Endothelial cell of umbilical vein (primary cell): ENCODE measurements around the gene MAGI1. TPM values are rescaled to one million over a fixed set of nuclear protein-coding genes. Genes with fewer than 3 reads are reported as not detected.

Experiments used
- BruUV-seq: library from RNA; stranded (reverse); fragments of 400-500 nt; replicated peaks from 2 replicates; lab custom pipeline; 2021; lab: Mats Ljungman, UMichigan
- CTCF ChIA-PET: fragments of 300-600, 350-600 bp; sonication (Branson Sonifier 250); formaldehyde crosslinking; loops from one replicate; lab custom pipeline; 2021; ENCODE audit warnings: antibody characterized with exemption, inconsistent platforms; lab: Charles Lee
- POLR2A ChIA-PET: fragments of 300-600, 350-600 bp; sonication (Branson Sonifier 250); formaldehyde crosslinking; loops from one replicate; lab custom pipeline; 2021; ENCODE audit warnings: antibody characterized with exemption, inconsistent platforms; lab: Charles Lee
- DNase-seq: peaks from one replicate; pipeline ENCODE4 v3.0.0-alpha.2; 2011; ENCODE audit warnings: low read depth, low spot score
- FAIRE-seq: peaks from 2 replicates; lab custom pipeline; 2011; peaks lifted over from hg19 to GRCh38; lab: Jason Lieb, UNC
- H2AFZ ChIP-seq: 2 replicates; pipeline ENCODE4 v1.6.0; 2012; ENCODE audit warnings: low read depth, low read length, control low read depth, inconsistent platforms
- H3K27ac ChIP-seq: 2 replicates; pipeline ENCODE4 v1.5.1; 2011; ENCODE audit warnings: low read depth, mild to moderate bottlenecking, control low read depth, low read length, moderate library complexity; ENCODE audit not compliant: insufficient read depth
- H3K27me3 ChIP-seq, 2 experiments: 2 replicates each; pipeline versions ENCODE4 v1.6.0 to v1.6.1; 2011; ENCODE audit warnings: low read length in 2 of 2, mixed read lengths in 1 of 2; ENCODE audit not compliant: control insufficient read depth in 2 of 2, insufficient read depth in 2 of 2
- H3K36me3 ChIP-seq, 2 experiments: 2 replicates in 1 of 2; 3 replicates in 1 of 2; pipeline ENCODE4 v1.5.1; 2011; ENCODE audit warnings: low read length in 2 of 2, mild to moderate bottlenecking in 1 of 2, moderate library complexity in 1 of 2; ENCODE audit not compliant: control insufficient read depth in 2 of 2, insufficient read depth in 2 of 2; ENCODE audit errors: extremely low read depth in 1 of 2
- H3K4me1 ChIP-seq: 3 replicates; pipeline ENCODE4 v1.5.1; 2011; ENCODE audit warnings: mild to moderate bottlenecking, low read length; ENCODE audit not compliant: control insufficient read depth, insufficient read depth; ENCODE audit errors: extremely low read depth
- H3K4me2 ChIP-seq: 2 replicates; pipeline ENCODE4 v1.6.1; 2011; ENCODE audit warnings: low read length, control low read depth, mixed read lengths; ENCODE audit not compliant: insufficient read depth
- H3K4me3 ChIP-seq, 3 experiments: fragments of 200-600 bp in 1 of 3; sonication (generic), shearing (Covaris generic) in 1 of 3; replicated peaks in 1 of 3; 2 replicates each; pipeline ENCODE4 v1.5.1; 2011 to 2016; ENCODE audit warnings: control low read depth in 3 of 3, low read length in 3 of 3, mild to moderate bottlenecking in 2 of 3, inconsistent platforms in 1 of 3, low read depth in 1 of 3, moderate library complexity in 1 of 3; ENCODE audit not compliant: insufficient read depth in 1 of 3
- H3K79me2 ChIP-seq: 2 replicates; pipeline ENCODE4 v1.6.0; 2012; ENCODE audit warnings: low read length, inconsistent platforms; ENCODE audit not compliant: control insufficient read depth, insufficient read depth
- H3K9ac ChIP-seq: replicated peaks from 2 replicates; pipeline ENCODE3; 2011; ENCODE audit warnings: low read length, control low read depth; ENCODE audit not compliant: insufficient read depth; ENCODE audit errors: extremely low read depth
- H3K9me1 ChIP-seq: replicated peaks from 3 replicates; pipeline ENCODE4 v1.6.0; 2011; ENCODE audit warnings: mild to moderate bottlenecking, low read length; ENCODE audit not compliant: control insufficient read depth, insufficient read depth; ENCODE audit errors: extremely low read depth
- H3K9me3 ChIP-seq: replicated peaks from 2 replicates; pipeline ENCODE4 v1.5.1; 2012; ENCODE audit warnings: low read length, inconsistent platforms; ENCODE audit not compliant: control insufficient read depth, insufficient read depth
- H4K20me1 ChIP-seq: replicated peaks from 2 replicates; pipeline ENCODE3; 2011; ENCODE audit warnings: mild to moderate bottlenecking, low read length; ENCODE audit not compliant: control insufficient read depth, insufficient read depth; ENCODE audit errors: extremely low read depth
- EZH2 ChIP-seq: IDR thresholded peaks from 2 replicates; pipeline ENCODE4 v1.6.1; 2012; ENCODE audit warnings: borderline replicate concordance, low read depth, mild to moderate bottlenecking, moderate library complexity, low read length, inconsistent platforms; ENCODE audit not compliant: severe bottlenecking
- FOS ChIP-seq: IDR thresholded peaks from 2 replicates; pipeline ENCODE4 v1.6.1; 2011; ENCODE audit warnings: mild to moderate bottlenecking, low read length, moderate library complexity, borderline replicate concordance; ENCODE audit not compliant: insufficient read depth
- GATA2 ChIP-seq: IDR thresholded peaks from 2 replicates; pipeline ENCODE4 v1.7.0; 2011; ENCODE audit warnings: low read depth, mild to moderate bottlenecking, moderate library complexity, mixed read lengths, low read length; ENCODE audit not compliant: insufficient read length, insufficient read depth
- JUN ChIP-seq: IDR thresholded peaks from 2 replicates; pipeline ENCODE4 v1.6.1; 2011; ENCODE audit warnings: borderline replicate concordance, low read depth; ENCODE audit not compliant: insufficient read length, insufficient read depth
- MAX ChIP-seq: IDR thresholded peaks from 2 replicates; pipeline ENCODE4 v1.6.1; 2011; ENCODE audit not compliant: insufficient read depth, insufficient read length
- MYC ChIP-seq: IDR thresholded peaks from one replicate; pipeline ENCODE4 v1.6.1; 2011; ENCODE audit warnings: mild to moderate bottlenecking, low read depth, low read length
- POLR2A ChIP-seq: IDR thresholded peaks from 2 replicates; pipeline ENCODE4 v1.6.1; 2012; ENCODE audit warnings: low read depth, mild to moderate bottlenecking, control low read depth, low read length
- POLR2AphosphoS5 ChIP-seq: IDR thresholded peaks from 2 replicates; pipeline ENCODE4 v1.6.1; 2012; ENCODE audit warnings: low read depth, mild to moderate bottlenecking, control low read depth, low read length, moderate library complexity; ENCODE audit not compliant: insufficient read depth
- dilution Hi-C: fragments of 300-500 bp; cut with MboI; formaldehyde crosslinking; loops from one replicate; pipeline ENCODE4 v1.15.0; 2019; ENCODE audit warnings: low sequenced_read_pairs; ENCODE audit not compliant: extremely low pct_ligation_motif_present
- intact Hi-C: fragments of 100-400 bp; cut with micrococcal nuclease; formaldehyde crosslinking; loops from one replicate; pipeline ENCODE4 v1.10.0; 2022
- polyA plus RNA-seq, 4 experiments: library from polyadenylated mRNA; depleted of rRNA in 3 of 4; stranded (reverse) in 3 of 4; unstranded in 1 of 4; fragments of >200 nt; gene quantifications; 2 replicates each; pipeline versions ENCODE4 v1.2.1 to v1.2.3, GENCODE V29; 2011 to 2012; ENCODE audit warnings: missing spikeins in 1 of 4
- total RNA-seq: library from RNA; stranded (reverse); gene quantifications from 2 replicates; pipeline ENCODE4 v1.2.3, GENCODE V29; 2021
- TF ChIP-seq, protein P1 (sequence below), 2 donors: IDR thresholded peaks; 1 replicate in 1 of 2; 2 replicates in 1 of 2; pipeline ENCODE4 v1.5.1; 2011; ENCODE audit warnings: low read length in 2 of 2, mild to moderate bottlenecking in 2 of 2, moderate library complexity in 2 of 2, control low read depth in 1 of 2, inconsistent platforms in 1 of 2, low read depth in 1 of 2; ENCODE audit not compliant: insufficient read depth in 1 of 2; ENCODE audit errors: extremely low read depth in 1 of 2

The MAGI1 gene
- total and polyA plus RNA-seq, 2 donors (not counting 3 experiments of a cell fraction or from before 2014, with no cell fraction given) = 10.1 to 47.9 TPM

DNA sequence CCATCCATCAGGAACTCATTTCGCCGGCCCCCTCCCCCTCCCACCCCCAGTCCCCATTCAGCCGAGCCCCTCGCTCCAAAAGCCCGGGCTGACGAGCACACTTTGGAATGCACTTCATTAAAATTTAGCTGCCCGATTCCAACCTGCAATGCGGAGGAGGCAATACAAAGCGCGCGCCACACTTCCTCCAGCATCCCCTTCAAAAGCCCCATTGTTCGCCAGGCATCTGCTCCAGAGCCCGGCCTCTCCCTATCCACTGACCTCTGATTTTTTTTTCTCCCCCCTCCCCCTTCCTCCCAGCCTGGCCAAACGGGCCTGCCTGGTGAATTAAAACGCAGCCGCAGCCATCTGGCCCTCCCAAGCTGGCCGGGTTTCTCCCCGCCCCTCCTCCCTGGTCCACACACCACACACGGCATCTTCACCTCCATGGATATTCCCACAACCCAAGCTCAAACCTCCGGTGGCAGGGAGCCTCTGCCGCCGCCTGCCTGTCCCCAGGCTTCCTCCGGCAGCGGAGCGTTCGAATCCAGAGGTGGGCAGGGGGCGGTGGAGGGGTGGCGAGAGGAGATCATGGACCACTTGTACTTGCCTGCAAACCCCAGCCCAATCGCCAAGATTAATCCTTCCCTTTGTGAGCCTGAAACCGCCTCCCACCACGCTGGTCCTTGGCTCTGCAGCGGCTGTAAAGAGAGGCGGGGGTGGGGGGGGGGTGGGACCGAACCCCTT lies 441.3 kb downstream of the MAGI1 start:
- no peak for FAIRE-seq
- CTCF ChIA-PET = interaction anchor here (0.8 kb wide), 1 partner anchor 13 kb away, joined by 3 read pairs; no protein-coding TSS in a partner anchor

More for the DNA sequence above, 441.3 kb downstream of the MAGI1 start:
- Histone ChIP-seq H3K4me3 (no peak overlapping the region), H2AFZ (no peak overlapping the region), H3K27me3 (peaks cover 18 to 23% of the 10 kb centered on the region in 2 experiments), H3K4me2 (peak overlapping the region; percentile 40), H3K4me1 (peaks cover 4% of the 10 kb centered on the region), H4K20me1 (peaks cover 2% of the 10 kb centered on the region), H3K79me2 (no peaks in the 10 kb centered on the region), H3K9me3 (no peaks in the 10 kb centered on the region), H3K9me1 (no peaks in the 10 kb centered on the region), H3K36me3 (no peaks in the 10 kb centered on the region), H3K9ac (no peak overlapping the region), H3K27ac (no peak overlapping the region)
- peak; percentile 12 for DNase-seq
- dilution Hi-C loops (no loop called here), intact Hi-C loops (no loop called here)
- no TSS peak for BruUV-seq
- POLR2A ChIA-PET = no interaction called here
- TF ChIP-seq MYC = no peak
- TF ChIP-seq POLR2A = no peak
- no peak for TF ChIP-seq GATA2
- TF ChIP-seq FOS = no peak
- TF ChIP-seq EZH2 = no peak
- TF ChIP-seq, protein P1, sequence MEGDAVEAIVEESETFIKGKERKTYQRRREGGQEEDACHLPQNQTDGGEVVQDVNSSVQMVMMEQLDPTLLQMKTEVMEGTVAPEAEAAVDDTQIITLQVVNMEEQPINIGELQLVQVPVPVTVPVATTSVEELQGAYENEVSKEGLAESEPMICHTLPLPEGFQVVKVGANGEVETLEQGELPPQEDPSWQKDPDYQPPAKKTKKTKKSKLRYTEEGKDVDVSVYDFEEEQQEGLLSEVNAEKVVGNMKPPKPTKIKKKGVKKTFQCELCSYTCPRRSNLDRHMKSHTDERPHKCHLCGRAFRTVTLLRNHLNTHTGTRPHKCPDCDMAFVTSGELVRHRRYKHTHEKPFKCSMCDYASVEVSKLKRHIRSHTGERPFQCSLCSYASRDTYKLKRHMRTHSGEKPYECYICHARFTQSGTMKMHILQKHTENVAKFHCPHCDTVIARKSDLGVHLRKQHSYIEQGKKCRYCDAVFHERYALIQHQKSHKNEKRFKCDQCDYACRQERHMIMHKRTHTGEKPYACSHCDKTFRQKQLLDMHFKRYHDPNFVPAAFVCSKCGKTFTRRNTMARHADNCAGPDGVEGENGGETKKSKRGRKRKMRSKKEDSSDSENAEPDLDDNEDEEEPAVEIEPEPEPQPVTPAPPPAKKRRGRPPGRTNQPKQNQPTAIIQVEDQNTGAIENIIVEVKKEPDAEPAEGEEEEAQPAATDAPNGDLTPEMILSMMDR (IDR thresholded peaks at IDR 0.05; ENCODE audit: extremely low read depth in 1 of 2, insufficient read depth in 1 of 2, low read depth in 1 of 2, low read length in 2 of 2) = no peak
- TF ChIP-seq JUN = no peak
- no peak for TF ChIP-seq POLR2AphosphoS5
- TF ChIP-seq MAX = no peak
